ENCODE results near the gene PCCA.
"Not testable (repeated sequence)": the region's sequence is repeated elsewhere in the genome, so short reads cannot be mapped to it uniquely, and the experiment has no call there.

PCCA gene

GRCh38 chr13:100247937-100248336 lies 159.0 kb downstream of the PCCA start:
- DNase-seq = no peak

GRCh38 chr13:100254002-100254401 lies 165.1 kb downstream of the PCCA start:
- DNase-seq = no peak

GRCh38 chr13:100262404-100262803 lies 173.5 kb downstream of the PCCA start:
- no peak for DNase-seq

GRCh38 chr13:100266026-100266425 lies 177.1 kb downstream of the PCCA start:
- no peak for DNase-seq

GRCh38 chr13:100269837-100270236 lies 180.9 kb downstream of the PCCA start:
- no peak for DNase-seq

- no peak for DNase-seq
These were observed 184.2 kb downstream of the PCCA start for GRCh38 chr13:100273138-100273537.

GRCh38 chr13:100273552-100273951 lies 184.7 kb downstream of the PCCA start:
- no peak for DNase-seq

- no peak for DNase-seq
These were observed 186.1 kb downstream of the PCCA start for GRCh38 chr13:100274942-100275506.

GRCh38 chr13:100275746-100276145 lies 186.9 kb downstream of the PCCA start:
- no peak for DNase-seq

GRCh38 chr13:100280681-100281080 lies 191.8 kb downstream of the PCCA start:
- no peak for DNase-seq

GRCh38 chr13:100282306-100282705 lies 193.4 kb downstream of the PCCA start:
- not testable (repeated sequence) for DNase-seq

GRCh38 chr13:100290165-100290801 lies 201.4 kb downstream of the PCCA start:
- no peak for DNase-seq

- peak; percentile 25 for DNase-seq
These were observed 202.7 kb downstream of the PCCA start for GRCh38 chr13:100291624-100292023.

GRCh38 chr13:100297413-100297812 lies 208.5 kb downstream of the PCCA start:
- DNase-seq = no peak

GRCh38 chr13:100298116-100298681 lies 209.3 kb downstream of the PCCA start:
- DNase-seq = no peak

- no peak for DNase-seq
These were observed 209.8 kb downstream of the PCCA start for GRCh38 chr13:100298691-100299090.

GRCh38 chr13:100300243-100300642 lies 211.3 kb downstream of the PCCA start:
- DNase-seq = no peak

GRCh38 chr13:100300708-100301107 lies 211.8 kb downstream of the PCCA start:
- no peak for DNase-seq

- no peak for DNase-seq
These were observed 212.5 kb downstream of the PCCA start for GRCh38 chr13:100301418-100301817.

GRCh38 chr13:100302391-100302790 lies 213.5 kb downstream of the PCCA start:
- DNase-seq = no peak

GRCh38 chr13:100304229-100304628 lies 215.3 kb downstream of the PCCA start:
- DNase-seq = no peak

GRCh38 chr13:100305398-100305797 lies 216.5 kb downstream of the PCCA start:
- no peak for DNase-seq

- no peak for DNase-seq
These were observed 217.1 kb downstream of the PCCA start for GRCh38 chr13:100306030-100306429.

GRCh38 chr13:100306434-100306999 lies 217.6 kb downstream of the PCCA start:
- no peak for DNase-seq

Data from OCI-M1 (cell line).